GM21528 (cell line): ENCODE results near the gene TAS2R1.

Experiments
- ATAC-seq: cut with Tn5 transposase; IDR thresholded peaks from one replicate; pipeline ENCODE4 v1.9.1; 2021; ENCODE audit warnings: mild to moderate bottlenecking, moderate library complexity; ENCODE audit not compliant: unreplicated experiment, low FRiP score

The TAS2R1 gene, protein sequence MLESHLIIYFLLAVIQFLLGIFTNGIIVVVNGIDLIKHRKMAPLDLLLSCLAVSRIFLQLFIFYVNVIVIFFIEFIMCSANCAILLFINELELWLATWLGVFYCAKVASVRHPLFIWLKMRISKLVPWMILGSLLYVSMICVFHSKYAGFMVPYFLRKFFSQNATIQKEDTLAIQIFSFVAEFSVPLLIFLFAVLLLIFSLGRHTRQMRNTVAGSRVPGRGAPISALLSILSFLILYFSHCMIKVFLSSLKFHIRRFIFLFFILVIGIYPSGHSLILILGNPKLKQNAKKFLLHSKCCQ

GRCh38 chr5:9630251-9630650 is at the start of gene TAS2R1:
Gene TAS2R1 (minus strand): TSS chr5:9630351. CDS start chr5:9630032, 319 bp downstream.
- ATAC-seq, result no peak

- no peak for ATAC-seq
These were observed 40.2 kb upstream of the TAS2R1 start for GRCh38 chr5:9670371-9670770.

- no peak for ATAC-seq
These were observed 37.8 kb upstream of the TAS2R1 start for GRCh38 chr5:9667906-9668305.

- ATAC-seq, result no peak
These were observed 33.7 kb upstream of the TAS2R1 start for GRCh38 chr5:9663891-9664290.

GRCh38 chr5:9661316-9662015 is 31.3 kb upstream of the TAS2R1 start:
- ATAC-seq, result no peak

GRCh38 chr5:9658706-9659105 is 28.6 kb upstream of the TAS2R1 start:
- no peak for ATAC-seq

DNA sequence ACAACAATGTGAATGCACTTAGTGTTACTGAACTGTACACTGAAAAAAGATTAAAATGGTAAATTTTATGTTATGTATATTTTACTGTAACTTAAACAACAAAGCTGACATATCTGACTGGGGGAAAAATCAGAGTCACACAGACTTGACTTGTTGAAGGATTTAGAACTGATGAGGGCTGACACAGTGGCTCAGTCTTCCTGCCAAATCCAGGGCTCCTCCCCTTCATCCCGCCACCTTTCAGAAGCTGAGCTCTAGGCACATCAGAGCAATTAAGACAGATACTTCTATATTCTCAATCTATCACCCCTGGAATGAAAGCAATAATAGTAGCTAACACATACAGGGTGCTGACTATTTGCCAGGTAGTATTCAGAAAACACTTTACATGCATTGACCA is 27.7 kb upstream of the TAS2R1 start:
- no peak for ATAC-seq

- no peak for ATAC-seq
These were observed 25.5 kb upstream of the TAS2R1 start for GRCh38 chr5:9655641-9656040.

GRCh38 chr5:9654886-9655285 is 24.7 kb upstream of the TAS2R1 start:
- ATAC-seq, result no peak

- peak; percentile 92 for ATAC-seq
These were observed 23.7 kb upstream of the TAS2R1 start for GRCh38 chr5:9653811-9654210.

- ATAC-seq, result no peak
These were observed 22.9 kb upstream of the TAS2R1 start for GRCh38 chr5:9653061-9653460.

GRCh38 chr5:9652295-9652694 is 22.1 kb upstream of the TAS2R1 start:
- ATAC-seq, result no peak

DNA sequence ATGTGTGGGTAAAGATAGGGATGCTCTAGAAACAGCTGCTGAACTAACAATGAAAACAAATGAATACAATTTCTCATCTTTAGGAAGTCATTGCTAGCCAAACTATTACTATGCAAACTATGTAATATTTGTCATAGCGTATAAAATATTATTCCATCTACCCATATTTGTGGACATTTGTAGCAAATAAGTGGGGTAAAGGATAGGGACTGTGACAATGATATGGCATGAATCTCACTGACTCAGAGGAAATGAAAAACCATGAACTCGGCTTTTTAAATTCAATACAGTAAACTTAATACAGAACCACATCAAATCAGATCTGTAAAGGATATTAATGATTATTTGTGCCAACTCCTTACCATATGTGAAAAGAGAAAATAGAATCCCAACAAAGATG is 16.7 kb upstream of the TAS2R1 start:
- no peak for ATAC-seq

- no peak for ATAC-seq
These were observed 14.5 kb upstream of the TAS2R1 start for GRCh38 chr5:9644630-9645029.

DNA sequence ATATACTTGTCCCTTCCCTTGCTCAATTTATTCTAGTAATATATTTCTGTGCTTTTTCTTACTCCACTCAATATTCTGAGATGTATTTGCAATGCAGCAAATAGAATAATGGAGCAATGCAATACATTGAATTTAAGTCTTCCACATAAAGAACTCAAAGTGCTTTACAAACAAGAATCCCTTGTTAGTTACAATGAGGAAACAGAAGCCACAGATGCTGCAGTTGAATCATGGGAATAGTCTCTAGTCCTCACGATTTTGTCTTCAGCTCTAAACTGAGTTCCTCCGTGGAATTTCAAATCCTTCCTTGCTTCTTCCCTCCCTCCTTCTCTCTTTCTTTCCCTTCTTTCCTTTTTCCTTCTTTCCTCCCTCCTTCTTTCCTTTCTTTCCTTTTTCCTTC is 12.5 kb upstream of the TAS2R1 start:
- no peak for ATAC-seq

GRCh38 chr5:9641806-9642355 is 11.7 kb upstream of the TAS2R1 start:
- no peak for ATAC-seq

DNA sequence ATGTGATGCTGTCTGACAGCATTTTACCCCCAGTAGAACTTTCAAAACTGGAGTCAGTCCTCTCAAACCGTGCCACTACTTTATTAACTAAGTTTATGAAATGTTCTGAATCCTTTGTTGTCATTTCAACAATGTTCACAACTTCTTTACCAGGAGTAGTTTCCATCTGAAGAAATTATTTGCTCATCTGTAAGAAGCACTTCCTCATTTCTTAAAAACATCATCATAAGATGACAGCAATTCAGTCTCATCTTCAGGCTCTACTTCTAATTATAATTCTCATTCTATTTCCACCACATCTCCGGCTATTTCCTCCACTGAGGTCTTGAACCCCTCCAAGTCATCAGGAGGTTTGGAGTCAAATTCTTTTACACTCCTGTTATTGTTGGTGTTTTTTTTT is 2.3 kb upstream of the TAS2R1 start:
- no peak for ATAC-seq

- no peak for ATAC-seq
These were observed 2.6 kb downstream of the TAS2R1 start for GRCh38 chr5:9627541-9627940.

DNA sequence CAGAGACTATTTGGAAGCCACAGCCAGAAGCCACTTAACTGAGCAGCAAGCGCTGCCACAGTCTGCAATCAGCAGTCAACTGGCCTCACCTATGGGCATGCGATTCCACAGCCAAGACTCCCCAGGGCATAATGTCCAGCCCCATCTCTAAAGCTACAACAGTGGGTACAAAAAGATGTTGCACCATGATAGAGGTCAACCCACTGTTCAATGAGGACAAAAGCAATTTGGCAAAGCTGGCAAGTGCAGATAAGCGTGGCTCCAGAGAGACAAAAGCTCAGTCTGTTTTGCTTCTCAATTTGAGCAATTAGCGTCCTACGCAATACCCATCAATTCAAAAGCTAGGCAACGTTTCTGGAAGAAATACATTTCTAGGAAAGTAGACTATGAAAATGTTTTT is 3.2 kb downstream of the TAS2R1 start:
- ATAC-seq, result no peak

DNA sequence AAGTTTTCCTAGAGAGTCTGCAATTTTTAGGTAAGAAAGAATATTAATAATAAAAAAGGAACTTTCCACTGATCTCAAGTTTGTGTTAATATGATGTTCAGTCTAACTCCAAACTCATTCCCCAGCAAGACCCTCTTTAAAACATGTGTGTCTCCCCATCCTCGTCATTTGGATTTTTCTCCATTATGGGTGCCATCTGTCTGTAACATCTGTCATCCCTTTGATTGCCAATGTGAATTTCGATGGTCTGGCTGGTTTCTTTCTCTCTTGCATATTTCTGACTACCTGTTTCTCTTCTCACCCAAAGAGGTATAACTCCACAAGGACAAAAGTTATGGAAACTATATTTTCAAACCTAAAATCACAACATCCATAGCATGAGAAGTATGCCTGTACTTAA is 4.4 kb downstream of the TAS2R1 start:
- no peak for ATAC-seq

- no peak for ATAC-seq
These were observed 4.9 kb downstream of the TAS2R1 start for GRCh38 chr5:9625286-9625685.
